Testis (tissue), 2 donors: ENCODE results near the gene SPECC1L.

Experiments used
- POLR2A ChIP-seq: fragments of 450-650 bp; IDR thresholded peaks from one replicate; pipeline ENCODE4 v1.6.1; 2017; ENCODE audit warnings: antibody characterized with exemption, mild to moderate bottlenecking, moderate library complexity
- TF ChIP-seq, protein P1 (sequence below), 3 experiments: fragments of 450-650 bp in 2 of 3; fragments of 200-600 bp in 1 of 3; sonication (generic) in 1 of 3; IDR thresholded peaks; one replicate each; pipeline ENCODE4 v1.5.1; 2016 to 2019; ENCODE audit warnings: antibody characterized with exemption in 3 of 3, mild to moderate bottlenecking in 2 of 3, moderate library complexity in 1 of 3

DNA sequence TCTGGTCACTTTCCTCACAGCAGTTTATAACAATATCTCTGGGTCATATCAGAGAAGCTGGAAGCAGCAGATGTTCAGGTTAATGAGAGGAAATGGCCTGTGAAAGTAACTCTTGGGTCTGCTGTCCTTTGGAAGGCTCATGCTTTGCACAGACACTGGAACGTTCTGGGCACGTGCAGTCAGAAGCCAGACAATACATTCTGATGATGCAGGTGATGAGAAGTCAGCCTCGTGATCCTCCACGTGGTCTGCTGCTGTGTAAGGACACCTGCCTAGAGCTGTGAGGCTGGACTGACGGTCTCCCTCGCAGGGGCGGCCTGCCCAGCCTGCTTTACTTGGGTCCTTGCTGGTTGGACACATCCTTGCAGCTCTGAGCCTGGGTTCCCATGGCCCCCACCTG lies 138.0 kb downstream of the SPECC1L start:
- TF ChIP-seq, protein P1, sequence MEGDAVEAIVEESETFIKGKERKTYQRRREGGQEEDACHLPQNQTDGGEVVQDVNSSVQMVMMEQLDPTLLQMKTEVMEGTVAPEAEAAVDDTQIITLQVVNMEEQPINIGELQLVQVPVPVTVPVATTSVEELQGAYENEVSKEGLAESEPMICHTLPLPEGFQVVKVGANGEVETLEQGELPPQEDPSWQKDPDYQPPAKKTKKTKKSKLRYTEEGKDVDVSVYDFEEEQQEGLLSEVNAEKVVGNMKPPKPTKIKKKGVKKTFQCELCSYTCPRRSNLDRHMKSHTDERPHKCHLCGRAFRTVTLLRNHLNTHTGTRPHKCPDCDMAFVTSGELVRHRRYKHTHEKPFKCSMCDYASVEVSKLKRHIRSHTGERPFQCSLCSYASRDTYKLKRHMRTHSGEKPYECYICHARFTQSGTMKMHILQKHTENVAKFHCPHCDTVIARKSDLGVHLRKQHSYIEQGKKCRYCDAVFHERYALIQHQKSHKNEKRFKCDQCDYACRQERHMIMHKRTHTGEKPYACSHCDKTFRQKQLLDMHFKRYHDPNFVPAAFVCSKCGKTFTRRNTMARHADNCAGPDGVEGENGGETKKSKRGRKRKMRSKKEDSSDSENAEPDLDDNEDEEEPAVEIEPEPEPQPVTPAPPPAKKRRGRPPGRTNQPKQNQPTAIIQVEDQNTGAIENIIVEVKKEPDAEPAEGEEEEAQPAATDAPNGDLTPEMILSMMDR (IDR thresholded peaks at IDR 0.05) = no peak
- no peak for TF ChIP-seq POLR2A
